ENCODE data around the gene WNT11.

DNA sequence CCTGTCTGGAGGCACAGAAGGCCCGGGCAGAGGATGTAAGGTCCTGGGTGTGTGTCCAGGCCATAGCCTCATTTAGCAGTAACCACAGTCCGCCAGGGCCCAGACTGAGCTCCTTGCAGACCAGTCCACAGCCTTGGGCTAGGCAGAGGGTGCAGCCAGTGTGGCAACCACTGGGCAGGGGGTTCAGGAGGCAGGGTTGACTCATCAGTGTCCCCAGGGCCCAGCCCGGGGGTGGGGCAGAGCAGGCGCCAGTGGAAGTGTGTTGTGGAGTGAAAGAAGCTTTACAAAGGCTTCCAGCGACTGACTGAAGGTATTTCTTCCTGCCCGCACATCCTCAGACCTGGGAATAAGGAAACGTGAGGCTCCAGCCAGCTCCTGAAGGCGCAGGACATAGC is 27.7 kb upstream of the WNT11 start:
- no peak for TF ChIP-seq IKZF4 (CRISPR knock-in tag; IDR thresholded peaks at IDR 0.05; ENCODE audit: borderline replicate concordance, low read depth, not compliant biosample characterization)
- TF ChIP-seq DNMT3B (CRISPR knock-in tag; conservative IDR thresholded peaks at IDR 0.05) = no peak
- TF ChIP-seq MEIS2 (CRISPR knock-in tag; IDR thresholded peaks at IDR 0.05) = no peak
- TF ChIP-seq POLR2G (IDR thresholded peaks at IDR 0.05; ENCODE audit: low read depth, low read length) = no peak
- TF ChIP-seq ZNF724P (CRISPR knock-in tag; IDR thresholded peaks at IDR 0.05; ENCODE audit: borderline replicate concordance) = no peak
- TF ChIP-seq, protein P1, sequence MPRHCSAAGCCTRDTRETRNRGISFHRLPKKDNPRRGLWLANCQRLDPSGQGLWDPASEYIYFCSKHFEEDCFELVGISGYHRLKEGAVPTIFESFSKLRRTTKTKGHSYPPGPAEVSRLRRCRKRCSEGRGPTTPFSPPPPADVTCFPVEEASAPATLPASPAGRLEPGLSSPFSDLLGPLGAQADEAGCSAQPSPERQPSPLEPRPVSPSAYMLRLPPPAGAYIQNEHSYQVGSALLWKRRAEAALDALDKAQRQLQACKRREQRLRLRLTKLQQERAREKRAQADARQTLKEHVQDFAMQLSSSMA (CRISPR knock-in tag; IDR thresholded peaks at IDR 0.05) = no peak
- TF ChIP-seq, protein P2, sequence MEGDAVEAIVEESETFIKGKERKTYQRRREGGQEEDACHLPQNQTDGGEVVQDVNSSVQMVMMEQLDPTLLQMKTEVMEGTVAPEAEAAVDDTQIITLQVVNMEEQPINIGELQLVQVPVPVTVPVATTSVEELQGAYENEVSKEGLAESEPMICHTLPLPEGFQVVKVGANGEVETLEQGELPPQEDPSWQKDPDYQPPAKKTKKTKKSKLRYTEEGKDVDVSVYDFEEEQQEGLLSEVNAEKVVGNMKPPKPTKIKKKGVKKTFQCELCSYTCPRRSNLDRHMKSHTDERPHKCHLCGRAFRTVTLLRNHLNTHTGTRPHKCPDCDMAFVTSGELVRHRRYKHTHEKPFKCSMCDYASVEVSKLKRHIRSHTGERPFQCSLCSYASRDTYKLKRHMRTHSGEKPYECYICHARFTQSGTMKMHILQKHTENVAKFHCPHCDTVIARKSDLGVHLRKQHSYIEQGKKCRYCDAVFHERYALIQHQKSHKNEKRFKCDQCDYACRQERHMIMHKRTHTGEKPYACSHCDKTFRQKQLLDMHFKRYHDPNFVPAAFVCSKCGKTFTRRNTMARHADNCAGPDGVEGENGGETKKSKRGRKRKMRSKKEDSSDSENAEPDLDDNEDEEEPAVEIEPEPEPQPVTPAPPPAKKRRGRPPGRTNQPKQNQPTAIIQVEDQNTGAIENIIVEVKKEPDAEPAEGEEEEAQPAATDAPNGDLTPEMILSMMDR (CRISPR knock-in tag; IDR thresholded peaks at IDR 0.05) = no peak
- TF ChIP-seq SMYD3 (CRISPR knock-in tag; IDR thresholded peaks at IDR 0.05) = no peak
- no peak for TF ChIP-seq MTF1 (CRISPR knock-in tag; IDR thresholded peaks at IDR 0.05)
- TF ChIP-seq GABPB1 (CRISPR knock-in tag; IDR thresholded peaks at IDR 0.05) = no peak
- TF ChIP-seq, protein P3, sequence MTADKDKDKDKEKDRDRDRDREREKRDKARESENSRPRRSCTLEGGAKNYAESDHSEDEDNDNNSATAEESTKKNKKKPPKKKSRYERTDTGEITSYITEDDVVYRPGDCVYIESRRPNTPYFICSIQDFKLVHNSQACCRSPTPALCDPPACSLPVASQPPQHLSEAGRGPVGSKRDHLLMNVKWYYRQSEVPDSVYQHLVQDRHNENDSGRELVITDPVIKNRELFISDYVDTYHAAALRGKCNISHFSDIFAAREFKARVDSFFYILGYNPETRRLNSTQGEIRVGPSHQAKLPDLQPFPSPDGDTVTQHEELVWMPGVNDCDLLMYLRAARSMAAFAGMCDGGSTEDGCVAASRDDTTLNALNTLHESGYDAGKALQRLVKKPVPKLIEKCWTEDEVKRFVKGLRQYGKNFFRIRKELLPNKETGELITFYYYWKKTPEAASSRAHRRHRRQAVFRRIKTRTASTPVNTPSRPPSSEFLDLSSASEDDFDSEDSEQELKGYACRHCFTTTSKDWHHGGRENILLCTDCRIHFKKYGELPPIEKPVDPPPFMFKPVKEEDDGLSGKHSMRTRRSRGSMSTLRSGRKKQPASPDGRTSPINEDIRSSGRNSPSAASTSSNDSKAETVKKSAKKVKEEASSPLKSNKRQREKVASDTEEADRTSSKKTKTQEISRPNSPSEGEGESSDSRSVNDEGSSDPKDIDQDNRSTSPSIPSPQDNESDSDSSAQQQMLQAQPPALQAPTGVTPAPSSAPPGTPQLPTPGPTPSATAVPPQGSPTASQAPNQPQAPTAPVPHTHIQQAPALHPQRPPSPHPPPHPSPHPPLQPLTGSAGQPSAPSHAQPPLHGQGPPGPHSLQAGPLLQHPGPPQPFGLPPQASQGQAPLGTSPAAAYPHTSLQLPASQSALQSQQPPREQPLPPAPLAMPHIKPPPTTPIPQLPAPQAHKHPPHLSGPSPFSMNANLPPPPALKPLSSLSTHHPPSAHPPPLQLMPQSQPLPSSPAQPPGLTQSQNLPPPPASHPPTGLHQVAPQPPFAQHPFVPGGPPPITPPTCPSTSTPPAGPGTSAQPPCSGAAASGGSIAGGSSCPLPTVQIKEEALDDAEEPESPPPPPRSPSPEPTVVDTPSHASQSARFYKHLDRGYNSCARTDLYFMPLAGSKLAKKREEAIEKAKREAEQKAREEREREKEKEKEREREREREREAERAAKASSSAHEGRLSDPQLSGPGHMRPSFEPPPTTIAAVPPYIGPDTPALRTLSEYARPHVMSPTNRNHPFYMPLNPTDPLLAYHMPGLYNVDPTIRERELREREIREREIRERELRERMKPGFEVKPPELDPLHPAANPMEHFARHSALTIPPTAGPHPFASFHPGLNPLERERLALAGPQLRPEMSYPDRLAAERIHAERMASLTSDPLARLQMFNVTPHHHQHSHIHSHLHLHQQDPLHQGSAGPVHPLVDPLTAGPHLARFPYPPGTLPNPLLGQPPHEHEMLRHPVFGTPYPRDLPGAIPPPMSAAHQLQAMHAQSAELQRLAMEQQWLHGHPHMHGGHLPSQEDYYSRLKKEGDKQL (CRISPR knock-in tag; IDR thresholded peaks at IDR 0.05; ENCODE audit: low read depth) = no peak
- TF ChIP-seq ZBTB7A (CRISPR knock-in tag; IDR thresholded peaks at IDR 0.05) = no peak
- no peak for TF ChIP-seq HIVEP1 (CRISPR knock-in tag; IDR thresholded peaks at IDR 0.05)
- TF ChIP-seq, protein P4, sequence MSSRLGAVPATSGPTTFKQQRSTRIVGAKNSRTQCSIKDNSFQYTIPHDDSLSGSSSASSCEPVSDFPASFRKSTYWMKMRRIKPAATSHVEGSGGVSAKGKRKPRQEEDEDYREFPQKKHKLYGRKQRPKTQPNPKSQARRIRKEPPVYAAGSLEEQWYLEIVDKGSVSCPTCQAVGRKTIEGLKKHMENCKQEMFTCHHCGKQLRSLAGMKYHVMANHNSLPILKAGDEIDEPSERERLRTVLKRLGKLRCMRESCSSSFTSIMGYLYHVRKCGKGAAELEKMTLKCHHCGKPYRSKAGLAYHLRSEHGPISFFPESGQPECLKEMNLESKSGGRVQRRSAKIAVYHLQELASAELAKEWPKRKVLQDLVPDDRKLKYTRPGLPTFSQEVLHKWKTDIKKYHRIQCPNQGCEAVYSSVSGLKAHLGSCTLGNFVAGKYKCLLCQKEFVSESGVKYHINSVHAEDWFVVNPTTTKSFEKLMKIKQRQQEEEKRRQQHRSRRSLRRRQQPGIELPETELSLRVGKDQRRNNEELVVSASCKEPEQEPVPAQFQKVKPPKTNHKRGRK (CRISPR knock-in tag; IDR thresholded peaks at IDR 0.05) = no peak
